Transverse colon (tissue), 4 donors: Measurements from ENCODE around the gene CAPN11. TPM values are rescaled to one million over a fixed set of nuclear protein-coding genes. Genes with fewer than 3 reads are reported as not detected.
A peak's percentile ranks its signal among the peaks of the same experiment; 100 is the strongest.

Source experiments
- DNase-seq: peaks from one replicate; pipeline ENCODE4 v3.0.0-alpha.2; 2019
- H3K27ac ChIP-seq, 4 donors: fragments of 200-600 bp; sonication (generic); 2 replicates each; pipeline ENCODE4 v1.5.1; 2016 to 2018; ENCODE audit warnings: inconsistent platforms in 4 of 4
- H3K27me3 ChIP-seq: fragments of 200-600 bp; sonication (generic); 2 replicates; pipeline ENCODE4 v1.5.1; 2017; ENCODE audit warnings: inconsistent platforms
- H3K36me3 ChIP-seq, 4 donors: fragments of 200-600 bp; sonication (generic); 2 replicates each; pipeline ENCODE4 v1.5.1; 2017 to 2019; ENCODE audit warnings: inconsistent platforms in 4 of 4
- H3K4me1 ChIP-seq, 4 donors: fragments of 200-600 bp; sonication (generic); 2 replicates each; pipeline ENCODE4 v1.5.1; 2017 to 2020; ENCODE audit warnings: inconsistent platforms in 4 of 4
- H3K4me3 ChIP-seq, 4 donors: fragments of 200-600 bp; sonication (generic); 1 replicate in 1 of 4; 2 replicates in 3 of 4; pipeline versions ENCODE4 v1.5.1 to v1.6.1; 2017 to 2019; ENCODE audit warnings: inconsistent platforms in 4 of 4
- H3K9me3 ChIP-seq, 2 donors: fragments of 200-600 bp; sonication (generic); 2 replicates each; pipeline ENCODE4 v1.5.1; 2017 to 2019; ENCODE audit warnings: inconsistent platforms in 2 of 2
- CTCF ChIP-seq, 5 experiments: fragments of 200-600 bp in 3 of 5; fragments of 450-650 bp in 2 of 5; sonication (generic) in 3 of 5; IDR thresholded peaks; 1 replicate in 2 of 5; 2 replicates in 3 of 5; pipeline ENCODE4 v1.5.1; 2016 to 2017; ENCODE audit warnings: antibody characterized with exemption in 5 of 5, inconsistent platforms in 3 of 5, mild to moderate bottlenecking in 2 of 5, moderate library complexity in 1 of 5
- EP300 ChIP-seq: sonication (generic); formaldehyde crosslinking; IDR thresholded peaks from one replicate; pipeline ENCODE4 v1.6.1; 2017; ENCODE audit warnings: antibody characterized with exemption, low read depth
- POLR2A ChIP-seq: fragments of 450-650 bp; IDR thresholded peaks from one replicate; pipeline ENCODE4 v1.6.1; 2016; ENCODE audit warnings: antibody characterized with exemption, mild to moderate bottlenecking, moderate library complexity
- POLR2AphosphoS5 ChIP-seq, 3 donors: sonication (generic); formaldehyde crosslinking; IDR thresholded peaks; one replicate each; pipeline ENCODE4 v1.6.1; 2016; ENCODE audit warnings: antibody characterized with exemption in 3 of 3
- WGBS, 2 donors: methylation state at CpG; one replicate each; pipeline ENCODE4 v1.1.5; 2018; ENCODE audit warnings: low coverage in 1 of 2; 5-methylcytosine and 5-hydroxymethylcytosine counted together
- in situ Hi-C, 4 donors: fragments of 200-750 bp; cut with MboI; loops; one replicate each; pipeline versions ENCODE4 v1.15.0 to v1.15.1; 2017; ENCODE audit warnings: low sequenced_read_pairs in 3 of 4, low pct_ligation_motif_present in 1 of 4, low pct_unique_long_range_greater_than_20kb in 1 of 4
- intact Hi-C: fragments of 100-400 bp; cut with DNase I; formaldehyde crosslinking; loops from one replicate; pipeline ENCODE4 v1.15.1; 2023; ENCODE audit warnings: low total_unique reads
- total RNA-seq, 4 donors: library from RNA; depleted of rRNA; stranded (reverse); fragments of >200 nt; gene quantifications; one replicate each; pipeline ENCODE4 v1.1.0, GENCODE V29; 2016

CAPN11 gene
- total RNA-seq, 4 donors from 2014 or later, result 1.6 to 19.8 (median 4.9) TPM; not detected in 1

- in situ Hi-C loops (no loop called here), intact Hi-C loops (no loop called here)
- TF ChIP-seq CTCF (IDR thresholded peaks at IDR 0.05), result no peak
- no peak for TF ChIP-seq POLR2A
- TF ChIP-seq EP300, result no peak
- TF ChIP-seq POLR2AphosphoS5 (IDR thresholded peaks at IDR 0.05), result no peak
- H3K4me3 ChIP-seq, result no peak overlapping the region
- no peak for DNase-seq
- WGBS, 2 donors, result 77 to 79% methylated on average over 6 of the region's 6 CpGs
- H3K4me1 ChIP-seq, result peaks cover 5 to 19% (median 10%) of the 10 kb centered on the region in 4 donors
- peaks cover 0 to 35% (median 10%) of the 10 kb centered on the region in 4 donors for H3K36me3 ChIP-seq
- H3K27me3 ChIP-seq, result no peaks in the 10 kb centered on the region
- H3K9me3 ChIP-seq, result no peaks in the 10 kb centered on the region
- peak overlapping the region in 1 of 4 donors; percentile 70 for H3K27ac ChIP-seq
Observed at GRCh38 chr6:44111434-44112417, 46.9 kb upstream of the CAPN11 start.

DNA sequence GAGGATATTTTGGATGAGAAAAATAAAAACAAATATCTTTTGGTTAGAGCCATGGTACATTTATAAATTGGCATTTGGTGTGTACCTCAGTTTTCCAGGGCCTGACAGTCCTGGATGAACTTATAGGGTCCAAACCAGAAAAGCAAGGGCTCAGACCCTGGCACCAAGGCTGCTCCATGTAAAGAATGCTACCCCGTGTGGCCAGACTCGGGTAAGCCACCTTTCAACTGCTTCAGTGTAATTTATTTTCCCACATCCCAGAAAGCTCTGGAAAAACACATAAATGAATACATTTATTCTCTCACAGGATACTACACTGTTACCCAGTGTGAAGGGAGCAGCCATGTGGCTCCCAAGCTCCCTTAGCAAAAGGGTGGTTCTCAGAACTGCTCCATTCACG lies 45.2 kb upstream of the CAPN11 start:
- H3K27me3 ChIP-seq, result no peaks in the 10 kb centered on the region
- WGBS, 2 donors, result 53 to 100% methylated on average over 1 to 3 of the region's 3 CpGs
- no peak overlapping the region for H3K27ac ChIP-seq
- in situ Hi-C loops (no loop called here), intact Hi-C loops (no loop called here)
- H3K36me3 ChIP-seq, result peaks cover 0 to 35% (median 10%) of the 10 kb centered on the region in 4 donors
- H3K4me1 ChIP-seq, result peaks cover 14 to 35% (median 23%) of the 10 kb centered on the region in 4 donors
- TF ChIP-seq POLR2A (no peak), EP300 (no peak), POLR2AphosphoS5 (IDR thresholded peaks at IDR 0.05) (no peak), CTCF (IDR thresholded peaks at IDR 0.05) (no peak)
- no peaks in the 10 kb centered on the region for H3K9me3 ChIP-seq
- no peak overlapping the region for H3K4me3 ChIP-seq
- no peak for DNase-seq

- Histone ChIP-seq H3K4me3 (no peak overlapping the region), H3K4me1 (peaks cover 18 to 46% (median 36%) of the 10 kb centered on the region in 4 donors), H3K27ac (peak overlapping the region in 3 of 4 donors; percentile 73 to 79 (median 77)), H3K36me3 (peaks cover 0 to 35% (median 10%) of the 10 kb centered on the region in 4 donors), H3K9me3 (no peaks in the 10 kb centered on the region), H3K27me3 (no peaks in the 10 kb centered on the region)
- in situ Hi-C loops, result no loop called here
- WGBS, 2 donors, result 82 to 90% methylated on average over 2 to 5 of the region's 5 CpGs
- no peak for DNase-seq
- intact Hi-C loops, result loop anchor here (1.0 kb wide), 1 partner anchor 34 kb away; no protein-coding TSS in a partner anchor
- TF ChIP-seq EP300 (no peak), CTCF (IDR thresholded peaks at IDR 0.05) (no peak), POLR2A (no peak), POLR2AphosphoS5 (IDR thresholded peaks at IDR 0.05) (no peak)
Observed at GRCh38 chr6:44115866-44116265, 42.8 kb upstream of the CAPN11 start.

DNA sequence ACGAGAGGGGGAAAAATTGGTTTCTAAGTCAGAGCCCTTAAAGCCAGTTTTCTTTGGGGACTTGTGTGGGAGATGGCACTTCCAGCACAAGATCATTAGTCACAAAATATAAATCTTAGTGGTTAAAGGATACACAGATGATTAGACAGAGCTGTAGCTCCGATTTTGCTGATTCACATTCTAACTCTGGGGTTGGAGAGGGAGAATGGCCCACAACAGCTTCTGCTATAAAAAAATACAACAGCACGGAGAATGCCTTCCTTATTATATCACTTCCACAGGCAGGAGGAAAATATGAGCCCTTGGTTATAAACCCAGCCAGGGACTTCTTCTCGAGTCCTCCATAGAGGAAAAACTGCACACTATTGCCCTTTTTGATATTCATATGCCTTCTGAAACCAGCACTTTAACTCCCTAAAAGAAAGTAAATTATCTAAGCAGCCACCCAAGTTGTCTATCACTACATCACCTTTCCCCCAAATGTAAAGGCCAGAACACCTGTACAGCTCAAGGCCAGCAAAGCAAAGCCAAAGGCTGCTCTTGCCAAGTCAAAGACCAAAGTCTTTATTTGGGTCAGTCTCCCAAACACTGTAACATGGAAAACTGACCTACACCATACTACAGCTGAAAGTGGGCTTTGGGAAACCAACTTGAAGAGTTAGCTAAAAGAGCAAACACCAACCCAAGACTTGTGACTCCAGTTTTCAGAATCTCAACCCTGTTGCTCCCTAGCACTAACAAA lies 41.8 kb upstream of the CAPN11 start:
- 17 to 25% methylated on average over 3 to 4 of the region's 4 CpGs for WGBS, 2 donors
- H3K36me3 ChIP-seq, result peaks cover 0 to 29% (median 9%) of the 10 kb centered on the region in 4 donors
- H3K4me1 ChIP-seq, result peaks cover 21 to 54% (median 41%) of the 10 kb centered on the region in 4 donors
- intact Hi-C loops (loop anchor here (1.0 kb wide), 1 partner anchor 33 kb away; no protein-coding TSS in a partner anchor), in situ Hi-C loops (no loop called here)
- no peaks in the 10 kb centered on the region for H3K9me3 ChIP-seq
- no peak overlapping the region for H3K4me3 ChIP-seq
- H3K27ac ChIP-seq, result peak overlapping the region; percentile 68 to 79 (median 75)
- DNase-seq, result no peak
- H3K27me3 ChIP-seq, result no peaks in the 10 kb centered on the region
- TF ChIP-seq CTCF (IDR thresholded peaks at IDR 0.05) (no peak), EP300 (no peak), POLR2A (no peak), POLR2AphosphoS5 (IDR thresholded peaks at IDR 0.05) (no peak)
